GM12801 (cell line): ENCODE results near the gene ADRM1.

Experiments used
- CTCF ChIP-seq: IDR thresholded peaks from one replicate; pipeline ENCODE4 v1.5.1; 2011; ENCODE audit warnings: control low read depth; ENCODE audit not compliant: insufficient read length; ENCODE audit errors: extremely low read depth

The ADRM1 gene

GRCh38 chr20:62325172-62325905, 22.5 kb downstream of the ADRM1 start:
- TF ChIP-seq CTCF, result no peak

GRCh38 chr20:62326559-62326958, 23.8 kb downstream of the ADRM1 start:
- no peak for TF ChIP-seq CTCF

GRCh38 chr20:62326959-62327725, 24.3 kb downstream of the ADRM1 start:
- TF ChIP-seq CTCF, result no peak

GRCh38 chr20:62327726-62328495, 25.1 kb downstream of the ADRM1 start:
- TF ChIP-seq CTCF, result no peak

GRCh38 chr20:62328684-62329388, 26.0 kb downstream of the ADRM1 start:
- no peak for TF ChIP-seq CTCF

GRCh38 chr20:62329389-62330377, 26.9 kb downstream of the ADRM1 start:
- no peak for TF ChIP-seq CTCF
